ENCODE measurements around the gene HAUS8. TPM values are rescaled to one million over a fixed set of nuclear protein-coding genes. Genes with fewer than 3 reads are reported as not detected.

HAUS8 gene
- total and polyA plus RNA-seq, 4 donors: 2.4 to 10.7 (median 7.8) TPM

DNA sequence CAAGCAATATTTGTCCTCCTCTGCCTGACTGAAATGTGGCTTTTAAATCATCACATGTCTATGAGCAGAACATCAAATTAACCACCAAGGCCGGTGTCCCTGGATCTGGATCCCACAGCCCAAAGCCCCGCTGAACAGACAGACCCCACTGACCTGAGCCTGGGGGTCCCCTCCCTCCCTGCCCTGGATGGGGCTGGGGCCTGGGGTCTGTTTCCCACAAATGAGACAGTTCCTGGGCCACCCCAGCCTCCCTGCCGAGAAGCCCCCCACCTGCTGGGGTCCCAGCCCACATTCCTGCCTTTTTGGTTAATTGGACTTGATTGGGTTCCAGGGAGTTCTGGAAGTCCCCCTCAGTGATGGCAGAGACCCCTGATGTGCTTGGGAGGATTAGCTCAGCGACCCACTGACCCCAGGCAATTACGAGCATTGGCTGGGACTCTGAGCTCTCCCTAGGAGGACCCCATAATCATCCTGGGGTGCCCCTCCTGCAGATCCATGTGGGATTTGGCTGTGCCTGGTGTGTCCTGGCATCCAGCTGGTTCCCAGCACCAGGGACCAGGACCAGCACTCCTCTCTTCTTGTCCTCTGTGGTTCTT, 29.2 kb downstream of the HAUS8 start:
- H3K4me1 ChIP-seq (ENCODE audit: control insufficient read depth, insufficient read depth, low read length): peaks cover 9% of the 10 kb centered on the region
- H3K27me3 ChIP-seq (ENCODE audit: control insufficient read depth, insufficient read depth, low read length): no peaks in the 10 kb centered on the region
- 86% methylated on average over 4 of the region's 5 CpGs for WGBS (ENCODE audit: insufficient coverage)
- H3K27ac ChIP-seq (ENCODE audit: low read depth, low read length): no peak overlapping the region
- DNase-seq (ENCODE audit: low read depth in 4 of 6, low spot score in 6 of 6): no peak
- no peak overlapping the region for H3K4me3 ChIP-seq (ENCODE audit: low read depth, low read length)
- peaks cover 20% of the 10 kb centered on the region for H3K36me3 ChIP-seq (ENCODE audit: control insufficient read depth, insufficient read depth, low read length)
- H3K9me3 ChIP-seq (ENCODE audit: control insufficient read depth, insufficient read depth, low read length): no peaks in the 10 kb centered on the region

GRCh38 chr19:17043744-17044143, 31.5 kb downstream of the HAUS8 start:
- H3K36me3 ChIP-seq (ENCODE audit: control insufficient read depth, insufficient read depth, low read length): peaks cover 6% of the 10 kb centered on the region
- no peaks in the 10 kb centered on the region for H3K9me3 ChIP-seq (ENCODE audit: control insufficient read depth, insufficient read depth, low read length)
- no peak for DNase-seq (ENCODE audit: low read depth in 4 of 6, low spot score in 6 of 6)
- WGBS (ENCODE audit: insufficient coverage): 46% methylated on average over 6 of the region's 7 CpGs
- H3K27me3 ChIP-seq (ENCODE audit: control insufficient read depth, insufficient read depth, low read length): no peaks in the 10 kb centered on the region
- no peak overlapping the region for H3K27ac ChIP-seq (ENCODE audit: low read depth, low read length)
- peaks cover 9% of the 10 kb centered on the region for H3K4me1 ChIP-seq (ENCODE audit: control insufficient read depth, insufficient read depth, low read length)
- H3K4me3 ChIP-seq (ENCODE audit: low read depth, low read length): no peak overlapping the region

DNA sequence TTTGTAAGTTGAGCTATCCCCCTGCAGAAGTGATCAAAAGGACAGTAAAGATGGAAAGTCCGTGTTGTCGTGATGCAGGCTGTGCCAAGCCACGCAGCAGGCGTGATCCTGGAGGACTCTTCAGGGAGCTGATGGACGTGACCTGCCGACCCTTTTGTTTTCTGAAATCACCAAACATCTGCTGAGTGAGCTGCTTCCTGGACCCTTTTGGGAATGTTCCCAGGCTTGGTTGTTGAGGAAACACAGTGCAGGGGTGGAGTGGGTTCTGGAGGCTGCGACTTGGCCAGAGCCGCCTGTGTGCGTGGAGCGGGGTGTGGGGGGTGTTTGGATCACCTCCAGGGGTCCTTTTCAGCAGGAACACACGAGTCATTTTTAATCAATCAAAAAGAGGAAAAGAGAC, 33.3 kb downstream of the HAUS8 start:
- no peaks in the 10 kb centered on the region for H3K36me3 ChIP-seq (ENCODE audit: control insufficient read depth, insufficient read depth, low read length)
- peak in 3 of 6 donors; percentile 11 to 87 (median 16) for DNase-seq (ENCODE audit: low read depth in 4 of 6, low spot score in 6 of 6)
- H3K4me1 ChIP-seq (ENCODE audit: control insufficient read depth, insufficient read depth, low read length): peaks cover 9% of the 10 kb centered on the region
- no peaks in the 10 kb centered on the region for H3K27me3 ChIP-seq (ENCODE audit: control insufficient read depth, insufficient read depth, low read length)
- WGBS (ENCODE audit: insufficient coverage): 23% methylated on average over 5 of the region's 11 CpGs
- H3K9me3 ChIP-seq (ENCODE audit: control insufficient read depth, insufficient read depth, low read length): no peaks in the 10 kb centered on the region
- H3K27ac ChIP-seq (ENCODE audit: low read depth, low read length): peak overlapping the region; percentile 61
- no peak overlapping the region for H3K4me3 ChIP-seq (ENCODE audit: low read depth, low read length)

DNA sequence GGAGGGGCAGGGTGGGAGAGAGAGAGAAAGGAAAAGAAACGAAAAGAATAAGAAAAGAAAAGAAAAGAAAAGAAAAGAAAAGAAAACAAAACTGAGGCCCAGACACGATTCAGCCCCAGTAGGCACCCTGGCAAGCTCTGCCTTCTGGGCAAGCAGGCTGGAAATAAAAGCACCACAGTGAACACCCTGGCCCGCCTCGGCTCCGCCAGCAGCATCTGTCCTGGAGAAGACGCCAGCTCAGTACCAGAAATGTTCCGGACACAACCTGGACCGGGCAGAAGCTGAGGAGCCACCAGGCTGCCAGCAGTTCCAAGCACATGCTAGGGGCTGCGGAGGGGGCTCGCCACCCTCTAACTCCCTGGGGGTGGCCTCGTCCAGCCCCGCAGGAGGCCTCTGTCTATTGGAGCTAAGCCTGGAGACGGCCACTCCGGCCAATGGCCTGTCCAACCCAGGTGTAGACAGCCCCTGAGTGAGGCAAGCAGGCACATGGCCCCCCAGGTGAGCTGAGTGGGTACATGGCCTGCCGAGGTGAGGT, 37.2 kb downstream of the HAUS8 start:
- no peak for DNase-seq (ENCODE audit: low read depth in 4 of 6, low spot score in 6 of 6)
- Histone ChIP-seq H3K36me3 (ENCODE audit: control insufficient read depth, insufficient read depth, low read length) (no peaks in the 10 kb centered on the region), H3K27ac (ENCODE audit: low read depth, low read length) (no peak overlapping the region), H3K4me1 (ENCODE audit: control insufficient read depth, insufficient read depth, low read length) (peaks cover 9% of the 10 kb centered on the region), H3K27me3 (ENCODE audit: control insufficient read depth, insufficient read depth, low read length) (no peaks in the 10 kb centered on the region), H3K4me3 (ENCODE audit: low read depth, low read length) (no peak overlapping the region), H3K9me3 (ENCODE audit: control insufficient read depth, insufficient read depth, low read length) (no peaks in the 10 kb centered on the region)
- 59% methylated on average over 14 of the region's 15 CpGs for WGBS (ENCODE audit: insufficient coverage)

- H3K27ac ChIP-seq (ENCODE audit: low read depth, low read length): no peak overlapping the region
- no peaks in the 10 kb centered on the region for H3K9me3 ChIP-seq (ENCODE audit: control insufficient read depth, insufficient read depth, low read length)
- peaks cover 6% of the 10 kb centered on the region for H3K4me1 ChIP-seq (ENCODE audit: control insufficient read depth, insufficient read depth, low read length)
- no peak for DNase-seq (ENCODE audit: low read depth in 4 of 6, low spot score in 6 of 6)
- H3K4me3 ChIP-seq (ENCODE audit: low read depth, low read length): no peak overlapping the region
- H3K36me3 ChIP-seq (ENCODE audit: control insufficient read depth, insufficient read depth, low read length): no peaks in the 10 kb centered on the region
- no peaks in the 10 kb centered on the region for H3K27me3 ChIP-seq (ENCODE audit: control insufficient read depth, insufficient read depth, low read length)
- 92% methylated on average over 4 of the region's 6 CpGs for WGBS (ENCODE audit: insufficient coverage)
Measured at GRCh38 chr19:17037184-17037583, 38.1 kb downstream of the HAUS8 start.

DNA sequence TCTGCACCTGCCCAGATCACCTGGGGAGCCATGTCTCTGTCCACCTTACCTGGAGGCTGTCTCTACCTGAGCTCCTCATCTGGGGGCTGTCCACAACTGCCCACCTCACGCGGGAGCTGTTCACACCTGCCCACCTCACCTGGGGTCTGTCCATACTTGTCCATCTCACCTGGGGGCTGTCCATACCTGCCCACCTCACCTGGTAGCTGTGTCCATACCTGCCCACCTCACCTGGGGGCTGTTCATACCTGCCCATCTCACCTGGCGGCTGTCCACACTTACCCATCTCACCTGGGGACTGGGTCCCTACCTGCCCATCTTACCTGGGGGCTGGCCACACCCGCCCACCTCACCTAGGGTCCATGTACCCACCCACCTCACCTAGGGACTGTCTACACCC, 38.6 kb downstream of the HAUS8 start:
- no peaks in the 10 kb centered on the region for H3K36me3 ChIP-seq (ENCODE audit: control insufficient read depth, insufficient read depth, low read length)
- no peaks in the 10 kb centered on the region for H3K27me3 ChIP-seq (ENCODE audit: control insufficient read depth, insufficient read depth, low read length)
- 73% methylated on average over 4 of the region's 4 CpGs for WGBS (ENCODE audit: insufficient coverage)
- no peak overlapping the region for H3K4me3 ChIP-seq (ENCODE audit: low read depth, low read length)
- peaks cover under 1% of the 10 kb centered on the region for H3K4me1 ChIP-seq (ENCODE audit: control insufficient read depth, insufficient read depth, low read length)
- no peak overlapping the region for H3K27ac ChIP-seq (ENCODE audit: low read depth, low read length)
- H3K9me3 ChIP-seq (ENCODE audit: control insufficient read depth, insufficient read depth, low read length): no peaks in the 10 kb centered on the region
- no peak for DNase-seq (ENCODE audit: low read depth in 4 of 6, low spot score in 6 of 6)

DNA sequence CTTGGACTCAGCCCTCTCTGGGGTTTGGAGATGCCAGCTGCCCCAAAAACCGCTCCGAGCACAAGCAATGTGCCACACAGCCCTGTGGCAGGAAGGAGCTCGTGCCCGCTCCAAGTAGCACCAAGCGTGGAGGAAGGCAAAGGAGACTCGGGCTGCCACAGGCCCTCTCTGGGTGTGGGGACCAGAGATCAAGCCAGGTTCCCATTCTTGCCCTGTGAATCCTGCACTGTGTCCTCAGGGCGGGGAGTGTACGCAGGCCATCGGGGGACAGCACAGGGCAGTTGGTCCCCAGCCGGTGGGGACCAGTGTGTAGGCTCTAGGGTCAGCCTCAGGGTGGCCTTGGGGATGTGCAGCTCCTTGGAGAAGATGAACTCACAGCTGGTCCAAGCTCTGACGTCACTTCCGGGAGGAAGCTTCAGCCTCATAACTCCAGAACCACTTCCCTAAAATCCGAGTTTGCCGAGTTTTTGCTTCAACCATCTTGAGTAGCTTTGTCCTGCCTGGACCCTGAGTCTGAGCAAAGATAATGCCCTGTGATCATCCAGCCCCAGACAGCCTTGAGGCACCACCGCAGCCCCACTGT, 39.3 kb downstream of the HAUS8 start:
- no peaks in the 10 kb centered on the region for H3K9me3 ChIP-seq (ENCODE audit: control insufficient read depth, insufficient read depth, low read length)
- no peaks in the 10 kb centered on the region for H3K4me1 ChIP-seq (ENCODE audit: control insufficient read depth, insufficient read depth, low read length)
- no peak for DNase-seq (ENCODE audit: low read depth in 4 of 6, low spot score in 6 of 6)
- H3K27ac ChIP-seq (ENCODE audit: low read depth, low read length): no peak overlapping the region
- H3K27me3 ChIP-seq (ENCODE audit: control insufficient read depth, insufficient read depth, low read length): no peaks in the 10 kb centered on the region
- H3K4me3 ChIP-seq (ENCODE audit: low read depth, low read length): no peak overlapping the region
- WGBS (ENCODE audit: insufficient coverage): 86% methylated on average over 15 of the region's 15 CpGs
- no peaks in the 10 kb centered on the region for H3K36me3 ChIP-seq (ENCODE audit: control insufficient read depth, insufficient read depth, low read length)

DNA sequence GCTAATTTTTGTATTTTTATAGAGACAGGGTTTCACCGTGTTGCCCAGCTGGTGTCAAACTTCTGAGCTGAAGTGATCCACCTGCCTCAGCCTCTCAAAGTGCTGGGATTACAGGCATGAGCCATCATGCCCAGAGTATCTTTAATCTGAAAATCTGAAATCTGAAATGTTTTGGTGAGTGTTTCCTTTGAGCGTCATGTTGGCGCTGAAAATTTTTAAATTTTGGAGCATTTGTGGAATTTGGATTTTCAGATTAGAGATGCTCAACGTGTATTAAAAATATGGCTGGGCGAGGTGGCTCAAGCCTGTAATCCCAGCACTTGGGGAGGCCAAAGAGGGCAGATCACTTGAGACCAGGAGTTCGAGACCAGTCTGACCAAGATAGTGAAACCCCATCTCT, 43.5 kb downstream of the HAUS8 start:
- Histone ChIP-seq H3K27me3 (ENCODE audit: control insufficient read depth, insufficient read depth, low read length) (peaks cover 4% of the 10 kb centered on the region), H3K27ac (ENCODE audit: low read depth, low read length) (no peak overlapping the region), H3K4me1 (ENCODE audit: control insufficient read depth, insufficient read depth, low read length) (peaks cover 4% of the 10 kb centered on the region), H3K4me3 (ENCODE audit: low read depth, low read length) (no peak overlapping the region), H3K9me3 (ENCODE audit: control insufficient read depth, insufficient read depth, low read length) (no peaks in the 10 kb centered on the region), H3K36me3 (ENCODE audit: control insufficient read depth, insufficient read depth, low read length) (no peaks in the 10 kb centered on the region)
- no peak for DNase-seq (ENCODE audit: low read depth in 4 of 6, low spot score in 6 of 6)
- 88% methylated on average over 6 of the region's 6 CpGs for WGBS (ENCODE audit: insufficient coverage)

DNA sequence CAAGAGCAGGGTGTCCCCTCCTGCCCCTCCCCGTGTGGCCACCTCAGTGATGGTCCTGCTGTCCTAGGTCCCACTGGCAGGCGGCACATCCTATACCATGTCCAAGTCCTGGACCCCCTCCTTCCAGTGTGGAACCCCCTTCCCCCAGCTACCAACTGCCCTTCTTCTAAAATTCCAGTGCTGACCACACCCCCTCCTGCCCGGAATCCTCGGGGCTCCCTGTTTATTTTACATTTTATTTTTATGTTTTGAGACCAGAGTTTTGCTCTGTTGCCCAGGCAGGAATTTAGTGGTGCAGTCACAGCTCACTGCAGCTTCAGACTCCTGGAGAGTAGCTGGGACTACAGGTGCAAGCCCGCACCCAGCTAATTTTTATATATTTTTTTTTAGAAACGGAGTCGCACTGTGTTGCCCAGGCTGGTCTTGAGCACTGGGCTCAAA, 47.7 kb downstream of the HAUS8 start:
- Histone ChIP-seq H3K4me3 (ENCODE audit: low read depth, low read length) (no peak overlapping the region), H3K36me3 (ENCODE audit: control insufficient read depth, insufficient read depth, low read length) (no peaks in the 10 kb centered on the region), H3K9me3 (ENCODE audit: control insufficient read depth, insufficient read depth, low read length) (peaks cover 1% of the 10 kb centered on the region), H3K4me1 (ENCODE audit: control insufficient read depth, insufficient read depth, low read length) (peaks cover 12% of the 10 kb centered on the region), H3K27ac (ENCODE audit: low read depth, low read length) (no peak overlapping the region), H3K27me3 (ENCODE audit: control insufficient read depth, insufficient read depth, low read length) (peaks cover 16% of the 10 kb centered on the region)
- WGBS (ENCODE audit: insufficient coverage): 63% methylated on average over 2 of the region's 7 CpGs
- no peak for DNase-seq (ENCODE audit: low read depth in 4 of 6, low spot score in 6 of 6)

Measured in spinal cord (tissue), 10 donors.